GOT3 (cell line): ENCODE results near the gene RGSL1.

ENCODE experiments used
- DNase-seq: peaks from one replicate; lab custom pipeline; 2025; ENCODE audit warnings: mixed read lengths; lab: John Stamatoyannopoulos, UW

Gene RGSL1

DNA sequence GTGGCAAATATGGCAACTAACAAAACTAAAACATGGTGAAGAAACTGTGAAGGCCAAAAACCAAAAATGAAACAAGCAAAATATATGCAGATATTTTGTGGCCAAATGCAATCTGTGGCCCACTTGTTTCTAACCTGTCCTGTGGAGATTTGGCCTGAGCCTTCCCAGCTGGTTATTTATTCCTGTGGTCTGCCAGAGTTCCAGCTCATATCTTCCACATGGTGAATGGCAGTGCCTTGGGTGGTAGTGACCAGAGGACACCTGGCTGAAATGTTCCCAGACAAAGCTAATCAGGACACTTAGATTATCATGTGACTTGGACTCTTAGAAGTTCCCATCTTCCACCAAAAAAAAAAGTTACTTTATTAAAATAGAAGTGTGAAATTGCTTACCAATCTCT, 99.4 kb downstream of the RGSL1 start:
- DNase-seq: no peak

DNA sequence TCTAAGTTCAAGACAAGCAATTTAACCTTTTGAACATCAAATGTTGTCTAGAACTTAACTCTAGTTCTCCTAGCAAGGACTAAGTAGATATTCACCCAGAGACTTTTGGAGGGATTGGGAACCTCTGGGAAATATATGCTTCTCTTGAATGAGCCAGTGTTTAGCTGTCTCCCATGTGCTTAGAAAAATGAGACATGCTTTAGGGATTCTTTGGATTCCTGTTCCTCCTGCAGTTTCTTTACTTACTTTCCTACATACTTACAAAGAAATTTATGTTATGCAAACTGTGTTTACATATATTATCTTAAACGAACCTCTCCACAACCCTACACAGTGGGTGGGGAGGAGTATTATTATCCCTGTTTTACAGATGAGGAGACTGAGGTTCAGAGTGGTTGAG, 99.9 kb downstream of the RGSL1 start:
- no peak for DNase-seq

DNA sequence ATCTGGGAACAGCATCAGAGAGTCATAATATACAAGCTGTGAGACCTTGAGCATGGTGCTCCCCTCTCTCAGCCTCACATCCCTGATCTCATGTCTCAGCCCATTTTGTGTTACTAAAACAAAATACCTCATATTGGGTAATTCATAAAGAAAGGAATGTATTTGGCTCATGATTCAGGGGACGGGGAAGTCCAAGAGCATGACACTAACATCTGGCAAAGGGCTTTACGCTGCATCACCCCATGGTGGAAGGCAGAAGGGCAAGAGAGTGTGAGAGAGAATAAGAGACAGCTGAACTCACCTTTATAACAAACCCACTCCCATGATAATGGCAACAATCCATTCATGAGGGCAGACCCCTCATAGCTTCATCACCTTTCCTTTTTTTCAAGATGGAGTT, 102.6 kb downstream of the RGSL1 start:
- DNase-seq: no peak

DNA sequence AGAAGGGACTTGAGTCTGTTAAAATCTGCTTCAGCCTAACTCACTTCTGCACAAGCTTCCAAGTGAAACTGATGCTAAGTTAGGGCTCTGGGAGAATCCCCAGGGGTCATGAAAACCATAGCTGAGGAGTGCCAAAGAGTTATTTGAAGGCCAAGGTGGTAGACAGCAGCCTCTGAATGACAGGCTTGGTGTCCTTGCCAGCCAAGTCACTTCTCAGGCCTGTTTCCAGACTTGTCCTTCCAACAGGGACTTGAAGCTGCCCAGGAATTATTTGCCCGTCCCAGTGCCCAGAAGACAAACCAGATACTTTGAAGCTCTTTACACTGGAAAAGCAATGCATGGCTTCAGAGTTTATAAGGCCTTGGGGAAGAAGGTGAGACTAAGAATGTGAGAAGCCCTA, 105.5 kb downstream of the RGSL1 start:
- no peak for DNase-seq

DNA sequence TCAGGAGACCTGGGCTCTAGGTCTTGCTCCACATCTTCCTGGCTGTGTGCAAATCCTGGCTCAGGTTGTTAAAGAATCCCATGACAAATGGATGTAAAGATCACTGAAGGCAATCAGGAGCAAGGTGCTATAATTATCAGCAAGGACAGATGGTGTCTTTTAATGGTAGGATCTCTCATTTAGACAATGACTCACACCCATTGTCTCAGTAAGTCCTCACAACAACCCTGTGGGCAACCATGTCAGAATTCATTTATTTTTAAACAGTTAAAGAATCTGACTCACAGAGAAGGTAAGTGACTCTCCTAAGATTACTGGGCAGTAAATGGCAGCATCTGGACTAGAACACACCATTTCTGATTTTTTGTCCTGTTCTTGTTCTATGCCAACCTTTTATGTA, 106.3 kb downstream of the RGSL1 start:
- DNase-seq: no peak

DNA sequence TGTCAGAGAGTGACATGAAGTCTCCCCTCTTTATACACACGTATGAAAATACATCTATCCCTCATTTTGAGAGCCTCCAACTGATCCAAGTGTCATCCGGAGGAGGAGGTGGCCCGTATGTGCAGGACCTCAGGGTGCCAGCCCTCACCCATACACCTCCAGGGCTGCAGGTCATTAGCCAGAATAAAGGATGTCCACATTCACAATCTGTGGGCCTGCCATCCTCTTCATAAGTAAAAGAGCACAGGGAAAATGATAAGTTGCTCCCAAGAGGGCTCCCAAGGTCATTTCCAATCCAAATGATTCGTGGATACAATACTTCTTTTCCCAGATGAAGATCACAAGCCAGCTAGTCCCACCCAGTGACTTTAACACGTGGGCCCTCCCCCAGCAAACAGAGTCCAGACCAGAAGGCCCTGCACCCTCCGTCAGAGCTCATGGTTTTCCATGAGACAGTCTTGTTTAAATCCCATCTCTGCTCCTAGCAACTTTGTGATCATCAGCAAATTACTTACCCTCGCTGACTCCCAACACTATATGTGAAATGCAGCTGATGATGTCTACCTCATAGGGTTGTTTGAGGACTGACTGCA, 110.5 kb downstream of the RGSL1 start:
- DNase-seq: no peak

DNA sequence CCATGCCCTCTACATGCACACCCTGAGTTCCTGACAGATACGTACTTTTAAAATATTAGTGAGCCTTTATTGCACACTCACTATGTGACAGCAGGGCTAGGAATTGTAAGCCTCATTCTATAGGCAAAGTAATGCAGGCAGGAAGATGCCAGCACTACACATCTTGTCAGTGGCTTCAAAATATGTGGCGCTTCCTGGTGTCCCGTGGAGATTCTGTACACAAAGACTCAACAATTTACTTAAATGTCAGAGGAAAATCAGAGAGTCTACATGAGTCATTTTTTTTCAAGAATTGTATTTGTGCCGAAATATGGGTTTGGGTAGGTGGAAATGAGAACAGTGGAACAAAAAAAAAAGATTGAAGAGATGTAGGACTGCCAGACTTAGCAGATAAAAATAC, 111.5 kb downstream of the RGSL1 start:
- no peak for DNase-seq

DNA sequence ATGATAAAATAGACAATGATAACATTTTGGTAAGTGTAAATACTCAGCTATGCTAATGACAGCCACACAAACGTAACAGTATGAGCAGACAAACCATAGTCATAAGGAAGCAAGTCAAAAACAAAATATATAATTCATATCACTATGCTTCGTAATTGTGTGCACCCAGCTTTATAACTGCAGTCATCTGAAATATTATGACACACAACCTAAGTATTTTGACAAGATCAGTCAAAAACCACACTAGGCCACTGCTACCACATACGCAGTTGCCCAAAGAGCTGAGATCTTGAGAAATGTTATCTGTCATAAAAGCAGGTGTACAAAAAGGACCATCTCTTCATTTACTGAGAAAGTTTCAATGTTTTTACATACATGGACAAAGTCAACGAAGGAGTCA, 113.1 kb downstream of the RGSL1 start:
- DNase-seq: no peak

DNA sequence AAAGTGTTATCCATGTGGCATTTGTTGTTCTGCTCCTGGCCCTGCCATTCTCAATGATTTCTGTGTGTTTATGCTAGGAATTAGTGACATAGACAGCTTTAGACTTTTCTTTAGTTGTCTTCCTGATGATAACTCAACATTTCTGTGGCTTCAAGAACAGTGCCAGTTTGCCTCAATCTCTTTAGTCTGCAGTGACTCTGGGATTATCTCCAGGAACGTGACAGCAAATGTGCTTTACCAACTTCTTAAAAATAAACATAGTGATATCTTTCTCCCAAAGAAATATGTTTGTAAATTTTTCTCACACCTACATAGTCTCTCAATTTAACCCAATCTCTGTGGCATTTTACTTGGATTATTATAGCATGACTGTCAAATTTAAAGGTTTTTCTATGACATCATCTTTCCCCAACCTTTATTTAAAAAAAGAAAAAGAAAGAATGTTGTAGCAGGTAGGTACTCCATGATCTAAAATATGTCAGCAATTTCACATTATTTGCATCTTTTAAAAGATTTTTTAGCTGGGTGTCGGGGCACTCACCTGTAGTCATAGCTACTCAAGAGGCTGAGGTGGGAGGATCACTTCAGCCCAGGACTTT, 114.6 kb downstream of the RGSL1 start:
- no peak for DNase-seq

DNA sequence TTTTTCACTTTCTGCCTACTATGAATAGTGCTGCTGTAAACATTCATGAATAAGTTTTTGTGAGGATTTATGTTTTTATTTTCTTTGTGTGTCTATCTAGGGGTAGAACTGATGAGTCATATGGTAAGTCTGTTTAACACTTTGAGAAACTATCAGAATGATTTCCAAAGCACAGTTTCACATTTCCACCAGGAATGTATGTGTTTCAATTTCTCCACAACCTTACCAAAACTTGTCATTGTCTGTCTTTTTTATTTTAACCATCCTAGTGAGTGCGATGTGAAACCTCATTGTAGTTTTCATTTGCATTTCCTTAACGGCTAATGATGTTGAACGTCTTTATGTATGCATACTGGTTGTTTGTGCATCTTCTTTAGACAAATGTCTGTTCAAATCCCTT, 115.6 kb downstream of the RGSL1 start:
- no peak for DNase-seq

DNA sequence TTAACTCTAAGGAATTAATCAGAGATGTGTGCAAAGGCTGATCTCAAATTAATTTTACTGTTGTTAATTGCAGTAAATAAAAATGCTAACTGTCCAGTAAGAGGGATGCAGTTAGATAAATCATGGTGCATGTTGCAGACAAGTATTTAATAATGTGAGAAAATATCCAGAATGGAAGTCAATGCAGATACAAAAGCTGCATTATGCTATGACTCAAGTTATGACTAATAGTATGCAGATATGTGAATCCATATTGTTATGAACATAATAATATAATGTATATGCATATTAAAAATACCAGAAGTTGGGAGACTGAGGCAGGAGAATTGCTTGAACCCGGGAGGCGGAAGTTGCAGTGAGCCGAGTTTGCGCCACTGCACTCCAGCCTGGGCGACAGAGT, 117.7 kb downstream of the RGSL1 start:
- DNase-seq: no peak

DNA sequence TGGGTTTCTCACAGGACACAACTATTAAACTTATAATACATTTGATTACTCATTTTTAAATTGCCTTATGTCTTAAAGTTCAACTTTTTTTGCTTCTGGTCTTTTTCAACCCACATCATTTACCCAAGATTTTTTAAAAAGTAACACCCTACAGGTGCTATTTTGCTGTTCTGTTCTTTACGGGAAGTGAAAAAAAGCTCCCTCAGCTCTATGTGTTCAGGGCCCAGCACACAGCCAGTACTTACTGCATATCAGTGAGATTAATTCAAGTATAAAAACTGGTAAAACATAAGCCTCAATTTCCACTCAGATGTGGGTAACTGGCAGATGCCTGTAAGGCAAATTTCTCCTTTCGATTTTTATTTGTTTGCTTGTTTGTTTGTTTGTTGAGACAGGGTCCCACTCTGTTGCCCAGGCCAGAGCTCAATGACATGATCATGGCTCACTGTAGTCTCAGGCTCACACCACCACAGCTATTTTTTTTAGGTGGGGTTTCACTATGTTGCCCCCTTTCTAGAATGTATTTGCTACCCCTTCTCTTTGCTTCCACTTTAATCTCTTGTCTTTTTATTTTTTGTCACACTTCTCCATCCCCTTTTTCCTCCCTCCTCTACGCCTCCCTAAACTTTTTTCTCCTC, 118.8 kb downstream of the RGSL1 start:
- no peak for DNase-seq

DNA sequence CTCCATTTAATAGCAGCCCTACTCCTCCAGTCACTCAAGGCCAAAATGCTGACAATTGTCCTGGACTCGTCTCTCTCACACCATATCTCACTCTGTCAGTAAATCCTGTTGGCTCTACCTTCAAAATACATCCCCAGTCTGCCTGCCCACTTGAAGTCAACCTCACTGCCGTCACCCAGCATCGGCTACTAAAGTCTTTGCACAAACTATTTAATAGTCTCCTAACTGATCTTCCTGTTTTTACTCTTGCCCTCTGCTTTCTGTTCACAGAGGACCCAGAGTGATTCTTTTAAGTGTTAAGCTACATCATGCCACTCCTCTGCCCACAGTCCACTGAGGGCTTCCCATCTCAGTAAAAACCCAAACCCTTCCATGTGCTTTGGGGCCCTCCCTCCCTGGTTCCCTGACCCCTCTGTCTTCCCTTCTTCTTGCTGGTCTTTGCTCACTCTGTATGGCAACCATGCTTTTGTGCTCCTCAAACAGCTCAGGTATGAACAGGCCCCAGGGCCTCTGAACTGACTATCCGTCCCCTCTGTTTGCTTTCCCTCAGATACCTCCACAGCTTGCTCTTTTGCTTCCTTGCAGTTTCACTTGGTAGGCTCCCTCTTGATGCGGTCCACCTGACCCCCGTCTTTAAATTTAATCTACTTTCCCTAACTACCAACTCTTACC, 120.1 kb downstream of the RGSL1 start:
- no peak for DNase-seq

DNA sequence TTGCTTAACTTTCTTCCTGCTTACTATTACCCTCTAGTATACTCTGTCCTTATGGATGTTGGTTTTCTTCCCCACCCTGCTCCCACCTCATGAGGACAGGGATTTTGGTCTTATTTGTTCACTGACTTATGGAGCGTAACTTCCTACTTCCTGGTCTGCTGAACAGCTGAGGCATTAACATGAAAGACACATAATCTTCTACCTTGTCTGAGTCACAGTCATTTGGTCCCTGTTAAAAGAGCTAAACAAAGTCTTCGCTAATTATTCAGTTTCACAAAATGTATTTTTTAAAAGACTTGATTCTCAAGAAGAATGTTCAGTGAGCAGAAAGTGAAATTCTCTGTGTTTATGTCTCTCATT, 120.6 kb downstream of the RGSL1 start:
- DNase-seq: no peak

DNA sequence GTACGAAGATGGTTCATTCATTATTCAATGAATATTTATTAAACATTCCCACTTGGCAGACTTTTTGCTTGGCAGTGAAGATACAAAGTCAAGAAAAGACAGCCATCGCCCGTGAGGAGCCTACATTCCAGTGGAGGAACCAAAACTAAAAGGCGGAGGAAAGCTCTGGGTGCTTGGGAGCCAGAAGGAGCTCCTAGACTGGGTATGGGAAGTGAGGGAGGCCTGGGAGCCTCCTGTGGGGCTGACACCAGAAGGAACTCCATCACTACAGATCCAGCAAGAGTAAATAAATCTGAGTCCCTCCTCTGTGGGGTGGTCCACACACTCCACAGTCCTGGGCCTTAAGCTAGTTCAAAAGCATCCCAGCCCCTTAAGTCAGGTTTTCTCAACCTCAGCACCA, 124.2 kb downstream of the RGSL1 start:
- no peak for DNase-seq

DNA sequence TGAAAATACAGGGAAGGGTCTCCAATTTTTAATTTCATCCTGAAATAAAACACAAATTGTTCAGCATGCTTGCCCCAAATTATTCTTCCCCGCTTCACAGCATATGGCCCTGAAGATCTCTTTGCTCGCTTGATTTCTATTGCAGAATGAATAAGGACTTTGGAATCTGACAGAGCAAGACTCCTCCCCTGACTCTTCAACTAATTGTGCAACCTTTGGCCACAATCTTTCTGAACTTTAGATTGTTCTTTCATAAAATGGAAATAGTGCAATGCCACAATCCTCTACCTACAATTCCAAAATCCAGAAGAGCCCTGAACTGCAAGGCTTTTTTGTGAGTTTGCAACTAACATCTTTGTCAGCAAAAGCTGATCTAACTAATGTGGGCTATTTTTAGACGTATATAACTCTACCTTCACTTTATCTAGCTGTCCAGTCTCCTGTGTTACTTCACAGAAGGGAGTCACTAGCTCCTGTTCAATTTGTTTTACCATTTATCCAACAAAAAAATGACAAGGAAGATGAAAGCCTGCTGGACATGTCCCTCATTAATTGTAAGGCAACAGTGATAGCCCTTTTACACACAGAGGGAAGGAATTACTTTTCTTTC, 125.7 kb downstream of the RGSL1 start:
- DNase-seq: no peak

DNA sequence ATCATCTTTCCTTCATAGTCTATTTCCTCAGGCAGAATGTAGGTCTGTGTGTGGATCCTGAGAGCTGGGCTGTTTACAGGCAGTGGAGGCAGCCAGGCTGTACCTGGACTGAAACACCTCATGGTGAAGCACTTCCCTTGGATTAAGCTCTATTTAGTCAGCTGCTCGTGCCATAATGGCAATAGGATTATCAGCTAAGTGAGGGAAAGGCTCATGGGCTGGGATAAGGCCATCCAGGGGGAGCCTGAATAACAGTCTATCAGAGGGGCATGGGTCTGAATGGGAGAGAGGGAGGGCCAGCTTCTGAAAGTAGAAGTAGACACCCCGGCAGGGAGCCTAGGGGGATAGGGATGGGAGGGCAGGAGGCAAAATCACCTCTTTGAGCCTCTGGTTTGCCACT, 130.8 kb downstream of the RGSL1 start:
- no peak for DNase-seq

DNA sequence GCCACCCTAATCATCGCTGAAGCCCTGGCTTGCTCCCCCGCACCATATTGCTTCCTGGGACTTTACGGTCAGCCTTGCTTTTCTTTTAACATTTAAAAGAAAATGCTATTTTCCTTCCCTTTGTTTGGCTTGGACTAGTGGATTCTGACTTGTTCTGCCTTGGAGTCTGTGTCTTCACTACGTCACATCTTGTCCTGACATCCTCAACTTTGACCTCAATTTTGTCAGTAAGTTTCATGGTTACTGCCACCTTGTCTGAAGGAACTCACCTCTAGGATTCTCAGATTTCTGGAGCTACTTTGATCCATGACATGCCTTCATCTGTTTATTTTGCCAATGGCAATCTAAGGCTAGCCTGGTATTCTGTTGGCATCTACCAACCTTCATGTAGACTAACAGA, 134.8 kb downstream of the RGSL1 start:
- DNase-seq: no peak

DNA sequence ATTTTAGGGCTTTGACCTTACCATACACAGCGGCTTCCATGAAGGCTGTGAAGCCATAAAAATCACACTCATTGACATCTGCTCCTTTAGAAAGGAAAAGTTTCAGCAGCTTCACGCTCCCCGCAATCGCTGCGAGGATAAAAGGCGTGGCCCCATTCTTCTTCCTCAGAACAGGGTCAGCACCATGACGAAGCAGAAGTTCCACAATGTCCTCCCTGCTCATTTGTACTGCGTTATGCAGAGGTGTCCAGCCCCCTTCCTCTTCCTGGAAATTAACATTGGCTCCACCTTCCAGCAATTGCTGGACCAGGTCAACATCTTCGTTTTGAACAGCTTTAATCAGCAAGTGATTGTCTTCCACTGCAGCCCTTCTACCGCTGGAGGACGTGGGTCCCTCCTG, 136.4 kb downstream of the RGSL1 start:
- no peak for DNase-seq

DNA sequence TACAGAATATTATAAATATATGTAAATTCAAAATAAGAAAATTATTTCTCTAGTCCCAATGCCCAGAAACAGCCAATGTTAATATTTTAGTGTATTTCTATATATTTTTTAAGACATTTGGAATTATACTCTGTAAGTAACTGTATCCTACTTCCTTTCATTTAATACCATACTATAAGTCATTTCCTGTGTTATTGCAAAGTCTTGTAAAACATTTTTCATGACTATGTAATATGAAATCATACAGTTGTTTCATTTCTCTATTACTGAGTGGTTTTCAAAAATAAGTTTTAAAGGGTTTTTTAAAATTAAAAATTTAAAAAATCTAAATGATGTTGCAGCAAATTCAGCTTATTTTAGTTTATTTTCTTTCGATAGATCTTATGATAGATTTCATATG, 137.1 kb downstream of the RGSL1 start:
- no peak for DNase-seq

DNA sequence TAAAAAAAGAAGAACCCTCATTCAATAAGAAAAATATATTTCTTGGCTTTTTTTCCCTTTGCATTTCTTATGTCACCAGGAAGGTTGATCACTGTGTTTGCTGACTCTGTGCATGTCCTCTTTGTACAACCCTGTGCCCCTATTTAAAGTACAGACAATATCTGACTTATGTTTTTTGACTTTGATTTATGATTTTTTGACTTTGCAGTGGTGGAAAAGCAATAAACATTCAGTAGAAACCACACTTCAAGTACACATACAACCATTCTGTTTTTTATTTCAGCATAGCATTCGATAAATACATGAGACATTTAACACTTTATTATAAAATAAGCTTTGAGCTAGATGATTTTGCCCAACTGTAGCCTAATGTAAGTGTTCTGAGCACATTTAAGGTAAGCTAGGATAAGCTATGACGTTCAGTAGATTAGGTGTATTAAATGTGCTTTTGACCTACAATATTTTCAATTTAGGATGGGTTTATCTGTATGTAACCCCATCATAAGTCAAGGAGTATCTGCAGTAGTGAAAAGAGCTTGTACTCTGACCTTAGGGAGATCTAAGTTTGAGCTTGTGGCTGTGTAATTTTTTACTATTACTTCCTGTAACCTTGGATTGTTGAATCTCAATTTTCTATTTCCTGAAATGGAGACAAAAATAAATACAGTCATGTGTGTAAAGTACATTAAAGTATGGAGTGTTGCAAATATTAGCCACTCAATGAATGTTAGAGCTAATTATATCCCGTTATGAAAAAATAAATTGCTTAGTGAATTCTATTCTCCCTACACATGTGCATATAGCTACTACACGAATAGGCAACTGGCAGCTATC, 137.9 kb downstream of the RGSL1 start:
- DNase-seq: no peak
